Karpas-422 (cell line): ENCODE data around the gene C5orf15. TPM values are rescaled to one million over a fixed set of nuclear protein-coding genes. Genes with fewer than 3 reads are reported as not detected.

Source experiments
- DNase-seq: peaks from one replicate; pipeline ENCODE4 v3.0.0-alpha.2; 2015
- H2AFZ ChIP-seq: fragments of 200-600 bp; sonication (generic); 2 replicates; pipeline ENCODE4 v1.6.1; 2014; ENCODE audit warnings: antibody characterized with exemption, low read length, mixed read lengths
- H3K27ac ChIP-seq: fragments of 200-600 bp; sonication (generic); 2 replicates; pipeline ENCODE4 v1.5.1; 2014; ENCODE audit warnings: mild to moderate bottlenecking, low read length, moderate library complexity
- H3K27me3 ChIP-seq: fragments of 200-600 bp; sonication (generic); 2 replicates; pipeline ENCODE4 v1.6.1; 2014; ENCODE audit warnings: low read length, mixed read lengths
- H3K36me3 ChIP-seq: fragments of 200-600 bp; sonication (generic); 2 replicates; pipeline ENCODE4 v1.6.1; 2014; ENCODE audit warnings: low read length, mixed read lengths; ENCODE audit not compliant: insufficient read depth
- H3K4me1 ChIP-seq: fragments of 200-600 bp; sonication (generic); 2 replicates; pipeline ENCODE4 v1.6.1; 2014; ENCODE audit warnings: mild to moderate bottlenecking, low read length, mixed read lengths
- H3K4me2 ChIP-seq: fragments of 200-600 bp; sonication (generic); 2 replicates; pipeline ENCODE4 v1.6.1; 2014; ENCODE audit warnings: low read length, low read depth, mild to moderate bottlenecking; ENCODE audit not compliant: poor library complexity, severe bottlenecking
- H3K4me3 ChIP-seq: fragments of 200-600 bp; sonication (generic); 2 replicates; pipeline ENCODE4 v1.5.1; 2014; ENCODE audit warnings: mild to moderate bottlenecking, antibody characterized with exemption, low read length, mixed read lengths
- H3K79me2 ChIP-seq: fragments of 200-600 bp; sonication (generic); 2 replicates; pipeline ENCODE4 v1.6.1; 2014; ENCODE audit warnings: mild to moderate bottlenecking, low read length, mixed read lengths
- H3K9ac ChIP-seq: fragments of 200-600 bp; sonication (generic); 2 replicates; pipeline ENCODE4 v1.6.0; 2014; ENCODE audit warnings: low read length
- H3K9me2 ChIP-seq: fragments of 200-600 bp; sonication (generic), shearing (Covaris generic); replicated peaks from 2 replicates; pipeline ENCODE4 v1.6.0; 2014; ENCODE audit warnings: mild to moderate bottlenecking, low read length, moderate library complexity; ENCODE audit not compliant: insufficient read depth
- H3K9me3 ChIP-seq: fragments of 300-700, 200-600 bp; sonication (generic); 2 replicates; pipeline ENCODE4 v1.6.1; 2014; ENCODE audit warnings: low read length, mixed read lengths
- H4K20me1 ChIP-seq: fragments of 200-600 bp; sonication (generic); 2 replicates; pipeline ENCODE4 v1.6.1; 2014; ENCODE audit warnings: mild to moderate bottlenecking, antibody characterized with exemption, low read length, low read depth; ENCODE audit not compliant: insufficient read depth
- total RNA-seq: library from RNA; depleted of rRNA; stranded (reverse); fragments of >200 nt; shearing (Covaris generic); gene quantifications from 2 replicates; pipeline ENCODE4 v1.2.3, GENCODE V29; 2014; ENCODE audit warnings: low replicate concordance

C5orf15 gene
- total RNA-seq, 1 experiment from 2014 or later: 57.4 TPM

DNA sequence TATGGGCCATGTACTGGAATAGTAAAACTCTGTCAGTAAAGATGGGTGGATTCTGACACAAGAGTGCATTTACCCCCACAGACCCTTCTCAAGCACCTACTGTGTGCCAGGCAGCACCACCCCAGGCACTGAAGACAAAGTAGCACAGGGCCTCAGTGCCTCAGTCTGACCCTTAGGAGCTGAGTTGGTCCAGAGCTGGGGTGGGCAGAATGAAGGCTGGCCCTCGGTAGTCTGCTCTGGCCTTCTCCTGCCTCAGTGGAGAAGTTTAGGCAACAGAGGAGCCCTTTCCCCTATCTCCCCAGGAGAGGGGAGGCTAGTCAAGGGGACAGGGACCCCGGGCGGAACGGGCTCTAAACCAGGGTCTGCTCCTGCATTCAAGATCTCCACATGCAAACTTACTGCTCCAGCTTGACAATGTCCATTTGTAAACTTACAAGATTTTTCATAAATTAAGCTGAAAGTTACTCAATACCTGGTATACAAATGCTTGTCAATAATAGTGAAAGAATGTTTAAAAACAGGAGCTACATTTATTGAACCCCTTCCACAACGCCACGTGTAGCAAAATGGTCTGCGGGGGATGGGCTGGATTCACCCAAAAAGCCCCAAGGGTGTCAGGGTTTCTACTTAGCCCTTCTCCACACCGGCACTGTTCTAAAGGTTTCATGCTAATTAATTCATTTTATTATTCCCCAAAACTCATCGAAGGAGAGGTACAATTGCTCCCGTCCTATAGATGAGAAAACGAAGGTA is 34.8 kb upstream of the C5orf15 start:
- peak; percentile 75 for DNase-seq
- Histone ChIP-seq H3K36me3 (peaks cover 15% of the 10 kb centered on the region; the same call in 1 of the 2 replicates), H2AFZ (no peak overlapping the region)

DNA sequence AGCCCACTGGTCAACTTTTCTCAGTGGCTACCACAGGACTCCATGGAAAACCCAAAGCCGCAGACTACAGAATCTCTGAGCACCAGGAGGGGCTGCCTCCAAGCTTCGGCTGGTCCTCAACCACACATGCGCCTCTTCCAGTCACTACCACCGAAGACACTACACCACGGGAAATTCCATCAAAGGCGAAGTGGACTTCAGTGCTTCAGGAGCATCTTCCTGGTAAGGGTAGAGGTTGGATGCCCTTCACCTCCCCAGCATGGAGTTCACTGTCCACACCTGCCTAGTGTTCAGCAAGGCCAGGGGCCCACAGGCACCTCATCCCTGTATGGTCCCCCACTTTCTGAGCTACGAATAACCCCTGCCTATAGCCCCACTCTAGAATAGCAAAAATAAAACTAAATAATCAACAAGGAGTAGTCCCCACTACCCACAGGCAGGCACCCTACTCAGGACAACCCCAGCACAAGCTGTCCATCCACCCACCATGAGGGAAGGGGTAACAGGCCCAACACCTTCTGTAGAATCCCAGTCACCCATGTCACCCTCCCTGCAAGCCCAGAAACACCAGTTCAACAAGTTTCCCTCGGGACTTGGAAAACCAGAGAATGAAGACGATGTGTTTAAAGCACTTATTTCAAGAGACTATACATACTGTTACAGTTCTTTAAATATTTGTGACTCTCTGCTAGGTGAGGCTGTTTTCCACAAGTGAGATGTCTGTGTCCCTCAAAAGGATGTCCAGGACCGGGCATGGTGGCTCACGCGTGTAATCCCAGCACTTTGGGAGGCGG is 33.7 kb upstream of the C5orf15 start:
- no peak for DNase-seq
- Histone ChIP-seq H3K4me1 (peaks cover 48% of the 10 kb centered on the region), H2AFZ (no peak overlapping the region), H3K27ac (peak overlapping the region; percentile 28; the same call in 1 of the 2 replicates), H3K36me3 (peaks cover 15% of the 10 kb centered on the region; the same call in 1 of the 2 replicates), H3K4me2 (peak overlapping the region; percentile 81), H3K9me2 (no peaks in the 10 kb centered on the region), H3K27me3 (no peaks in the 10 kb centered on the region), H3K4me3 (peak overlapping the region; percentile 95), H4K20me1 (peaks cover 49% of the 10 kb centered on the region), H3K9ac (peak overlapping the region; percentile 99; the same call in 1 of the 2 replicates), H3K9me3 (no peaks in the 10 kb centered on the region), H3K79me2 (peaks cover 83% of the 10 kb centered on the region)

More for the DNA sequence above, 34.8 kb upstream of the C5orf15 start:
- peak overlapping the region; percentile 99 for H3K9ac ChIP-seq
- H3K9me3 ChIP-seq: no peaks in the 10 kb centered on the region
- H4K20me1 ChIP-seq: peaks cover 43% of the 10 kb centered on the region
- peak overlapping the region; percentile 78 for H3K27ac ChIP-seq
- peak overlapping the region; percentile 81 for H3K4me2 ChIP-seq
- H3K27me3 ChIP-seq: no peaks in the 10 kb centered on the region
- H3K9me2 ChIP-seq: no peaks in the 10 kb centered on the region
- peak overlapping the region; percentile 95 for H3K4me3 ChIP-seq
- H3K79me2 ChIP-seq: peaks cover 72% of the 10 kb centered on the region
- H3K4me1 ChIP-seq: peaks cover 46% of the 10 kb centered on the region

DNA sequence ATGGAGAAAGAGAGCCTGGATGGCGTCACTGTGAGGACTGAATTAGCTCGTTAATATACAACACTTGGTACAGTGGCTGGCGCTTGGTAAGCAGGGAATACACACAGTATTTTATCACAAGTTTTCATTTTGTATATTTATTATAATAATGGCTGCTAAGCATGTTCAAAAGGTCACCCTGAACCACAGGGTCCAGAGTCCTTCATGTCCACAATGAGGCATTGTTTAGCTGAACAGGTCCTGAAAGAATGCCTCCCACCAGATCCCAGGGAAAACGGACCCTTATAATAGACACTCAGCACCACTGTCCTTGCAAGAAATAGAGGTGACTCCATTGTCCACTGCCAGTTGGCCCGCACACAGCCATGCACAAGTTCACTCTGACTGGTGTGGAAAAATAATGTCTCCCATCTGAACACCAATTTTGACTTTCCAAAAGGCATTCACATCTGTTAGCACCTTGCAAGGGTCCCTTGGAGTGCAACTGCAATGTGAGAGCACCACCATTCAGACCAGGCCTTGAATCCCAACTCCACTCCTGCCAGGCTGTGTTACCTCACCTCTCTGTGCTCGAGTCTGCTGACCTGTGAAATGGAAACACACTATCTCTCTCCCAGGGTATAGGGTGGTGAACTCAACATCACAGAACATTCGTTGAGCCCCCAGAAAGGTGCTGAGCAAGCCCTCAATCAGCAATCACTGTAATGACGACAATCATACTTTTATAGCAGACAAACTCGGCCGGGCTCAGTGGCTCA is 32.5 kb upstream of the C5orf15 start:
- no peaks in the 10 kb centered on the region for H3K9me3 ChIP-seq
- DNase-seq: no peak
- no peak overlapping the region for H3K4me2 ChIP-seq
- H4K20me1 ChIP-seq: peaks cover 62% of the 10 kb centered on the region
- peaks cover 15% of the 10 kb centered on the region; the same call in 1 of the 2 replicates for H3K36me3 ChIP-seq
- no peaks in the 10 kb centered on the region for H3K27me3 ChIP-seq
- no peak overlapping the region for H2AFZ ChIP-seq
- H3K27ac ChIP-seq: no peak overlapping the region
- H3K4me3 ChIP-seq: no peak overlapping the region
- H3K4me1 ChIP-seq: peaks cover 58% of the 10 kb centered on the region
- no peaks in the 10 kb centered on the region for H3K9me2 ChIP-seq
- peaks cover 95% of the 10 kb centered on the region for H3K79me2 ChIP-seq
- H3K9ac ChIP-seq: no peak overlapping the region

DNA sequence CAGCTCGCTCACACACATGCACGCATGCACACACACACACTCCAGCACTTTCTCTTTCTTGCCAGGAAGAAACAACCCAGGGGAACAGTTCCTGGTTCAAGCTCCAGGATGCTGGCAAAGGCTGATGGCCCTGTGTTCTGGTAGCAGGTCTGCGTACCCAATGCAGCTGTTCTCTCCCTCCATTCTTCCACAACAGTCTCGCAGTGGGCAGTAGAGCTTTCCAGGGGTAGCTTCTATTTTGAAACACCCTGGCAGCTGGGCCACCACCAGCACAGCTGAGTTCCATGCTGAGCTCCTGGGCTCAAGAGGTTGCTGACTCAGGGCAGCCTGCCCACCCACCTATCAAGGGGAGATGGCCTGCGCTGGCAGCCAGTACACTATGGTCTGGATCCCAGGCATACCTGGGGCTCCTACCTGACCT is 31.7 kb upstream of the C5orf15 start:
- Histone ChIP-seq H2AFZ (no peak overlapping the region), H3K9me2 (no peaks in the 10 kb centered on the region), H3K9me3 (no peaks in the 10 kb centered on the region), H3K9ac (no peak overlapping the region), H3K27ac (no peak overlapping the region), H3K79me2 (peaks cover 97% of the 10 kb centered on the region), H3K36me3 (peaks cover 15% of the 10 kb centered on the region; the same call in 1 of the 2 replicates), H3K27me3 (no peaks in the 10 kb centered on the region), H3K4me1 (peaks cover 60% of the 10 kb centered on the region), H3K4me3 (no peak overlapping the region), H4K20me1 (peaks cover 69% of the 10 kb centered on the region), H3K4me2 (no peak overlapping the region)
- no peak for DNase-seq

DNA sequence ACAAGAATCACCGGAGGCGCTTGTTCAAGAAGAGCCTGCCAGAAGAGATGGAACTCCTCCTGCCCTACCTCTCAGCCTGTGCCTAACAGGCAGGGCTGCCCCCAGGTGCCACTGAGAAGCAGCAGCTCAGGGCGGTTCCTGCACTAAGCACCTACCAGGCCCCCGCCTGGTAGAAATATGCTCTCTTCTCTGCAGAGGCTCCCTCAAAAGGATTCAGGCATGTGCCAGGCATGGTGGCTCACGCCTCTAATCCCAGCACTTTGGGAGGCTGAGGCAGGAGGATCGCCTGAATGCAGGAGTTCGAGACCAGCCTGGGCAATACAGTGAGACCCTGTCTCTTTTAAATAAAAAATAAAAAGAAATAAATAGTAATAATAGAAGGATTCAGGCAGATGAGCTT is 30.4 kb upstream of the C5orf15 start:
- Histone ChIP-seq H2AFZ (no peak overlapping the region), H3K4me1 (peaks cover 64% of the 10 kb centered on the region), H3K9ac (no peak overlapping the region), H3K4me3 (no peak overlapping the region), H3K79me2 (peaks cover 100% of the 10 kb centered on the region), H3K36me3 (peaks cover 15% of the 10 kb centered on the region; the same call in 1 of the 2 replicates), H3K9me2 (no peaks in the 10 kb centered on the region), H3K27ac (no peak overlapping the region), H3K27me3 (no peaks in the 10 kb centered on the region), H3K4me2 (no peak overlapping the region), H3K9me3 (no peaks in the 10 kb centered on the region), H4K20me1 (peaks cover 82% of the 10 kb centered on the region)
- no peak for DNase-seq

DNA sequence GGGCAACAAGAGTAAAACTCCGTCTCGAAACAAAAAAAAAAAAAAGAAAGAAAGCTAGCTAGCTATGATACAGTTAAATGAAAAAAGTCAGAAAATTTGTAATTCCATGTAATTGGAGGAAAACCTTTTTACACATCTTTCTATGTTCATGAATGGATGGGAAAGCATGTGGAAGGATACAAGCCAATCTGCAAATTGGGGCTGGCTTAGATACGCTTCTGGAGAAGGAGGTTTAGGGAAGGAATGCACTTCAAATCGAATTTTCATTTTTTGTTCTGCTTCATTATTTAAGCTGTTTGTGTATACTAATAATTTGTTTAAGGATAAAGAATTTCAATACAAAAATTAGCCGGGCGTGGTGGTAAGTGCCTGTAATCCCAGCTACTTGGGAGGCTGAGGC is 29.6 kb upstream of the C5orf15 start:
- Histone ChIP-seq H3K4me3 (no peak overlapping the region), H3K9me3 (no peaks in the 10 kb centered on the region), H3K27ac (no peak overlapping the region), H3K79me2 (peaks cover 100% of the 10 kb centered on the region), H3K4me2 (no peak overlapping the region), H3K4me1 (peaks cover 61% of the 10 kb centered on the region), H3K9me2 (no peaks in the 10 kb centered on the region), H3K27me3 (no peaks in the 10 kb centered on the region), H3K36me3 (peaks cover 15% of the 10 kb centered on the region; the same call in 1 of the 2 replicates), H3K9ac (no peak overlapping the region), H4K20me1 (peaks cover 86% of the 10 kb centered on the region), H2AFZ (no peak overlapping the region)
- DNase-seq: no peak

DNA sequence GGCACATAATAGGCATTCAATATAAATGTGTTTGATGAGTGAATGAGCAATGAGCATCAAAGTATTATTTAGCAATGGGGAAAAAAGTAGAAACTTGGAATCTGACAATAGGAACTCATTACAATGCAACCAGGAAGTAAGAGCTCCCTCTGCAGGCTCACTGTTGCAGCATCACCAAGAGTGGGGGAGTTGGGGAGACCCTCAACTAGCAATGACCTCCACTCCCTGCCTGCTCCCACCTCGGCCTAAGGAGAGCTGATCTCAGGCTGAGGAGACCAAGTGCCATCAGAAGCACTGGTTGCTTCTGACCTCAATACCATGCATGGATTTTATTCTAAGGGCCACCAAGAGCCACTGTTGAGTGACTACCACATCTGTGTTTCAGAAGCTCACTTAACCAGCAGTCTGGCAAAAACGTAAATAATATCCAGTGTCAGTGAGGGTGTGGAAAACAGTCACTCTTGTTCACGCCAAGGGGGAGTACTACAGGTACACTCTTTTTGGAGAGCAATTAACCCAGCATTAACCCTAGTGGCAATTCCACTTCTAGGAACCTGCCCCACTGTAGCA is 28.3 kb upstream of the C5orf15 start:
- H3K79me2 ChIP-seq: peaks cover 97% of the 10 kb centered on the region
- peaks cover 11% of the 10 kb centered on the region; the same call in 1 of the 2 replicates for H3K36me3 ChIP-seq
- H3K4me3 ChIP-seq: no peak overlapping the region
- H3K27me3 ChIP-seq: no peaks in the 10 kb centered on the region
- no peak for DNase-seq
- H3K9me3 ChIP-seq: no peaks in the 10 kb centered on the region
- H3K9ac ChIP-seq: no peak overlapping the region
- H3K4me2 ChIP-seq: peak overlapping the region; percentile 3
- H3K4me1 ChIP-seq: peaks cover 48% of the 10 kb centered on the region
- peaks cover 80% of the 10 kb centered on the region for H4K20me1 ChIP-seq
- H3K9me2 ChIP-seq: no peaks in the 10 kb centered on the region
- H2AFZ ChIP-seq: no peak overlapping the region
- no peak overlapping the region for H3K27ac ChIP-seq
